Effector memory CD8-positive, alpha-beta T cell (primary cell): Measurements from ENCODE around the gene SEL1L2.

Experiments used
- ATAC-seq: fragments of 150-1000 bp; cut with Tn5 transposase; replicated peaks from 2 replicates; pipeline ENCODE4 v1.10.0; 2021; ENCODE audit warnings: mild to moderate bottlenecking, moderate library complexity
- DNase-seq, 3 experiments: peaks; one replicate each; pipeline ENCODE4 v3.0.0; 2021
- H3K27ac Mint-ChIP-seq, 2 donors: one replicate each; pipeline ENCODE4 v1.8.0; 2022; ENCODE audit warnings: mild to moderate bottlenecking in 2 of 2, mixed read lengths in 2 of 2, moderate library complexity in 2 of 2
- H3K27me3 Mint-ChIP-seq, 2 donors: one replicate each; pipeline ENCODE4 v1.8.0; 2022; ENCODE audit warnings: mixed read lengths in 2 of 2
- H3K36me3 Mint-ChIP-seq: one replicate; pipeline ENCODE4 v1.8.0; 2022; ENCODE audit warnings: mild to moderate bottlenecking, moderate library complexity, mixed read lengths; ENCODE audit not compliant: insufficient read depth
- H3K4me1 Mint-ChIP-seq, 2 donors: one replicate each; pipeline ENCODE4 v1.8.0; 2022; ENCODE audit warnings: low read depth in 2 of 2, mixed read lengths in 2 of 2
- H3K4me3 Mint-ChIP-seq, 2 donors: one replicate each; pipeline ENCODE4 v1.8.0; 2022; ENCODE audit warnings: mild to moderate bottlenecking in 2 of 2, mixed read lengths in 2 of 2, moderate library complexity in 2 of 2
- H3K9me3 Mint-ChIP-seq, 2 donors: one replicate each; pipeline ENCODE4 v1.8.0; 2022; ENCODE audit warnings: mixed read lengths in 2 of 2

The SEL1L2 gene

GRCh38 chr20:13870170-13870748 is 120.2 kb downstream of the SEL1L2 start:
- Mint-ChIP-seq H3K27ac (no peak overlapping the region), H3K4me3 (no peak overlapping the region), H3K27me3 (no peaks in the 10 kb centered on the region), H3K9me3 (peaks cover 0 to 1% of the 10 kb centered on the region in 2 donors), H3K4me1 (no peaks in the 10 kb centered on the region), H3K36me3 (no peaks in the 10 kb centered on the region)
- ATAC-seq (no peak), DNase-seq (no peak)

GRCh38 chr20:13868331-13868730 is 122.1 kb downstream of the SEL1L2 start:
- ATAC-seq (no peak), DNase-seq (no peak)
- Mint-ChIP-seq H3K27ac (no peak overlapping the region), H3K27me3 (no peaks in the 10 kb centered on the region), H3K4me3 (no peak overlapping the region), H3K4me1 (no peaks in the 10 kb centered on the region), H3K9me3 (no peaks in the 10 kb centered on the region), H3K36me3 (no peaks in the 10 kb centered on the region)

- no peaks in the 10 kb centered on the region for H3K4me1 Mint-ChIP-seq
- ATAC-seq (no peak), DNase-seq (no peak)
- H3K27ac Mint-ChIP-seq = no peak overlapping the region
- H3K36me3 Mint-ChIP-seq = no peaks in the 10 kb centered on the region
- H3K27me3 Mint-ChIP-seq = peaks cover 0 to 9% of the 10 kb centered on the region in 2 donors
- no peak overlapping the region for H3K4me3 Mint-ChIP-seq
- peaks cover 0 to under 1% of the 10 kb centered on the region in 2 donors for H3K9me3 Mint-ChIP-seq
Measured at GRCh38 chr20:13865791-13866351, 124.5 kb downstream of the SEL1L2 start.

- peaks cover 0 to 14% of the 10 kb centered on the region in 2 donors for H3K27me3 Mint-ChIP-seq
- DNase-seq (no peak), ATAC-seq (no peak)
- no peaks in the 10 kb centered on the region for H3K36me3 Mint-ChIP-seq
- H3K4me1 Mint-ChIP-seq = no peaks in the 10 kb centered on the region
- H3K4me3 Mint-ChIP-seq = no peak overlapping the region
- peaks cover 0 to 3% of the 10 kb centered on the region in 2 donors for H3K9me3 Mint-ChIP-seq
- no peak overlapping the region for H3K27ac Mint-ChIP-seq
Measured at GRCh38 chr20:13865156-13865555, 125.3 kb downstream of the SEL1L2 start.

GRCh38 chr20:13863244-13863643 is 127.2 kb downstream of the SEL1L2 start:
- Mint-ChIP-seq H3K27ac (no peak overlapping the region), H3K4me3 (no peak overlapping the region), H3K27me3 (peaks cover 0 to 16% of the 10 kb centered on the region in 2 donors), H3K4me1 (no peaks in the 10 kb centered on the region), H3K9me3 (peaks cover 0 to 3% of the 10 kb centered on the region in 2 donors), H3K36me3 (no peaks in the 10 kb centered on the region)
- no peak for DNase-seq
- ATAC-seq = no peak

DNA sequence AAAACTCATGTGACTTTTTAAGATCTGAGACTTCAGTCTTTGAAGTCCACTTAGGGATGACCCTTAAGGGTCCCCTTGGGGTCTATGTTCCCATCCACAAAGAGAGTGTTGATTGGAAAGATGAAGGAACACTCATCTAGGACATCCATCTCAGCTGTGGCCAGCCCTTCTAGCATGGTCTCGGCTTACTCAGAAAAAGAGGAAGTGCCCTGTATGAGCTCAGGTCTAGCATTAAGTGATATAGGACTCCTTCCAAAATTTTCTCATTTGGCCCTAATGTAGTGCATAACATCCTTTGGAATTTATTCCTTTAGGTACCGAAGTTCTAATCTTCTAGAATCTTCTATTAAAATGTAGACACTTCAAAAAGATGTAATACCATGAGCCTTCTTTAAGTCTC is 128.2 kb downstream of the SEL1L2 start:
- peaks cover 0 to 16% of the 10 kb centered on the region in 2 donors for H3K27me3 Mint-ChIP-seq
- peaks cover 0 to 3% of the 10 kb centered on the region in 2 donors for H3K9me3 Mint-ChIP-seq
- H3K36me3 Mint-ChIP-seq = no peaks in the 10 kb centered on the region
- H3K4me3 Mint-ChIP-seq = no peak overlapping the region
- H3K4me1 Mint-ChIP-seq = no peaks in the 10 kb centered on the region
- no peak overlapping the region for H3K27ac Mint-ChIP-seq
- ATAC-seq (no peak), DNase-seq (no peak)

DNA sequence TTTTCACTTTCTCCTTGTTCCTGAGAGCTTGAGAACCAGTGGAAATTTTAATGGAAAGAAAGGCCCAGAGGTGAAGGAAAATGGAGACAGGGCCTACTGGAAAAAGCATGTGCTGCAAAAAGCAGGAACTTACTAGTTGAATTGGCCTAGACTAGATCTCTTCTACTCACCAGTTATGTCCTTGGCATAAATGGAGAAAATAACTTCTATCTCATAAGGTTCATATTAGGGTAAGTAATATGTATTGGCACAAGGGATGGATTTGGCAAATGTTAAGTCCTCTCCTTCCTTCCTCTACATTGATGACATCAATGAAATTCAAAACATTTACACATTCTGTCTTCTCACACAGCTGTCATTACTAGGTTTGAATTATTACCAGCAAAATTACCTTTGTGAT is 131.5 kb downstream of the SEL1L2 start:
- Mint-ChIP-seq H3K4me3 (no peak overlapping the region), H3K36me3 (no peaks in the 10 kb centered on the region), H3K27ac (no peak overlapping the region), H3K9me3 (peaks cover 0 to 3% of the 10 kb centered on the region in 2 donors), H3K27me3 (peaks cover 10 to 16% of the 10 kb centered on the region in 2 donors), H3K4me1 (no peaks in the 10 kb centered on the region)
- no peak for DNase-seq
- no peak for ATAC-seq

DNA sequence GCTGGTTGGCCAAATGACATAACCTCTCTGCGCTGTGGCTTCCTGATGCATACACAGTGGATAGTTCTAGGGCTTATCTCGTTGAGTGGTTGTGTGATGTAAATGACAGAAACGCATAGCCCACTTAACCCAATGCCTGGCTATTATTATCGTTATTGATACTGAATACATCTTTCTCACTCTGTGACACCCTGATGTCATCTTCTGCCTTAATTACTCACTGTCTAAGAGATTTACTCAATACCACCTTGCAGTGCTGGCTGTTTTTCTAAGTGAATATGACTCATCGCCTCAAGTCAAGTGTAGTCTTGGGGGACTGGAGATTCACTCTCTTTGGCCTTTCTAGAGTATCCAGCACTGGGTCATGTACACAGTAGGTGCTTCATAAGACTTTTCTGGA is 132.0 kb downstream of the SEL1L2 start:
- H3K4me1 Mint-ChIP-seq = no peaks in the 10 kb centered on the region
- H3K27me3 Mint-ChIP-seq = peaks cover 10 to 16% of the 10 kb centered on the region in 2 donors
- ATAC-seq = no peak
- no peaks in the 10 kb centered on the region for H3K36me3 Mint-ChIP-seq
- H3K4me3 Mint-ChIP-seq = no peak overlapping the region
- no peak overlapping the region for H3K27ac Mint-ChIP-seq
- no peak for DNase-seq
- peaks cover 0 to 3% of the 10 kb centered on the region in 2 donors for H3K9me3 Mint-ChIP-seq

GRCh38 chr20:13857961-13858360 is 132.5 kb downstream of the SEL1L2 start:
- ATAC-seq = no peak
- Mint-ChIP-seq H3K27ac (no peak overlapping the region), H3K4me3 (no peak overlapping the region), H3K36me3 (no peaks in the 10 kb centered on the region), H3K27me3 (peaks cover 10 to 16% of the 10 kb centered on the region in 2 donors), H3K9me3 (peaks cover 0 to 3% of the 10 kb centered on the region in 2 donors), H3K4me1 (no peaks in the 10 kb centered on the region)
- no peak for DNase-seq

GRCh38 chr20:13857304-13857703 is 133.1 kb downstream of the SEL1L2 start:
- Mint-ChIP-seq H3K27ac (no peak overlapping the region), H3K4me3 (no peak overlapping the region), H3K36me3 (no peaks in the 10 kb centered on the region), H3K9me3 (peaks cover 0 to 3% of the 10 kb centered on the region in 2 donors), H3K27me3 (peaks cover 10 to 16% of the 10 kb centered on the region in 2 donors), H3K4me1 (no peaks in the 10 kb centered on the region)
- no peak for ATAC-seq
- DNase-seq = no peak

DNA sequence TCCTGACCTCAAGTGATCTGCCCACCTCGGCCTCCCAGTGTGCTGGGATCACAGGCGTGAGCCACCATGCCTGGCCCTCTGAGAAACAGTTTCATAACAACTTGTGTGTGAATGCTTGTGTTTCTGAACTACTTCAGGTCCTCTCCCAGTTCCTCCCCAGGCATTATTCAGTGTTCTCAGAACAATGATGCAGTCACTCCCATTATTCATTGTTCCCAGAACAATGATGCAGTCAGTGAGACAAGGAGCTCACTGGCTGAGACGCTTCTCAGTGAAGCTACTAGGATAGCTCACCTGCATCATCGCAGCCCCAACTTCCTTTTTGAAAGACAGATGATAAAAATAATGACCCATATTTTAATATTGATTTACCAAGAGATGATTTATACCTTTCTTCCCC is 134.1 kb downstream of the SEL1L2 start:
- H3K9me3 Mint-ChIP-seq = peaks cover 0 to 3% of the 10 kb centered on the region in 2 donors
- no peak overlapping the region for H3K4me3 Mint-ChIP-seq
- H3K27me3 Mint-ChIP-seq = peaks cover 9 to 10% of the 10 kb centered on the region in 2 donors
- no peak overlapping the region for H3K27ac Mint-ChIP-seq
- no peaks in the 10 kb centered on the region for H3K36me3 Mint-ChIP-seq
- ATAC-seq (no peak), DNase-seq (no peak)
- H3K4me1 Mint-ChIP-seq = no peaks in the 10 kb centered on the region

GRCh38 chr20:13855613-13856012 is 134.8 kb downstream of the SEL1L2 start:
- H3K27me3 Mint-ChIP-seq = peaks cover 5 to 10% of the 10 kb centered on the region in 2 donors
- H3K4me1 Mint-ChIP-seq = no peaks in the 10 kb centered on the region
- H3K9me3 Mint-ChIP-seq = no peaks in the 10 kb centered on the region
- DNase-seq (no peak), ATAC-seq (no peak)
- no peaks in the 10 kb centered on the region for H3K36me3 Mint-ChIP-seq
- H3K4me3 Mint-ChIP-seq = no peak overlapping the region
- H3K27ac Mint-ChIP-seq = no peak overlapping the region

DNA sequence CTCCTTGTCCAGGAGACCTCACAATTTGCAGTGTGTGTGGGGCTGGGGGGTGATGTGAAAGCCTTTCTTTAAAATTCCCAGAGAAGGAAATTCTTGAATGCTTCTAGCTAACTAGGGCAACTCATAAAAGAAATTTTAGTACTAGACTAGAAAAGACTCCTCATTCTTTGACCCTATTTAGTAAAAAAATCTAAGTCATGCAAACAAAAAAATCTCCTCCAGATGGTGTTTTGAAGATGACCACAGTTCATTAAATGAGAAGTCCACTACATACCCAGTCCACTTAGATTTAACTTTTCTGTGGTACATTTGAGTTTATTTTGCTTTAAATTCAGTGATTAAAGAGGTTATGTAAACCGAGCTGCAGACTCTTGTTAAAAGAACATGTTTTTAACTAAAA is 138.1 kb downstream of the SEL1L2 start:
- no peak overlapping the region for H3K27ac Mint-ChIP-seq
- no peaks in the 10 kb centered on the region for H3K4me1 Mint-ChIP-seq
- no peaks in the 10 kb centered on the region for H3K9me3 Mint-ChIP-seq
- no peaks in the 10 kb centered on the region for H3K36me3 Mint-ChIP-seq
- no peak for ATAC-seq
- DNase-seq = no peak
- H3K27me3 Mint-ChIP-seq = peaks cover 0 to 11% of the 10 kb centered on the region in 2 donors
- H3K4me3 Mint-ChIP-seq = no peak overlapping the region

DNA sequence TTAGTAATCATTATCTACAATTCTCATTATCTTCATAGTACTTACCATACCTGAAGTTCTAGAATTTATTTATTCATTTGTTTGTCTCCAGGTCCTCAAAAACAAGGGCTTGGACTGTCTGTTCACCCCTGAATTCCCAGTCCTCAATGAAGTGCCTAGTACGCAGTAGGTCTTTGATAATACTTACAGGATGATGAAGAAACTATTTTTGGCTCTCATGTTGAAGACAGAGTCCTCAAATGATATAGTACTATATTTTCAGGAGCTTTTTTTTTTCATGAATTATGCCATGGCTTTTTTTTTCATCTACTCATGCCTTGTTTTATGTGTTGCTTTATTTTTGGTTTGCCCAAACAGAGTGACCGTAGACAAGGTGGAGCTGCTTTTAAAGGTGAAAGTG is 139.1 kb downstream of the SEL1L2 start:
- no peak for DNase-seq
- no peak overlapping the region for H3K27ac Mint-ChIP-seq
- no peaks in the 10 kb centered on the region for H3K9me3 Mint-ChIP-seq
- ATAC-seq = no peak
- H3K4me3 Mint-ChIP-seq = no peak overlapping the region
- no peaks in the 10 kb centered on the region for H3K4me1 Mint-ChIP-seq
- no peaks in the 10 kb centered on the region for H3K36me3 Mint-ChIP-seq
- peaks cover 0 to 19% of the 10 kb centered on the region in 2 donors for H3K27me3 Mint-ChIP-seq
